HepG2 (cell line): Measurements from ENCODE around the gene DOK4. TPM values are rescaled to one million over a fixed set of nuclear protein-coding genes. Genes with fewer than 3 reads are reported as not detected.

Experiments
- ADNP ChIP-seq: sonication (generic); formaldehyde crosslinking; IDR thresholded peaks from 2 replicates; pipeline ENCODE4 v1.4.0; 2020; ENCODE audit warnings: missing genetic modification reagents
- ARNTL ChIP-seq: sonication (generic); formaldehyde crosslinking; IDR thresholded peaks from 2 replicates; pipeline ENCODE4 v1.4.0; 2020; ENCODE audit warnings: mild to moderate bottlenecking, missing genetic modification reagents
- ASH2L ChIP-seq: fragments of 300-600, 200-600 bp; sonication (generic); IDR thresholded peaks from 2 replicates; pipeline ENCODE4 v1.7.0; 2017; ENCODE audit warnings: low read depth, mild to moderate bottlenecking, moderate library complexity, mixed read lengths, low read length; ENCODE audit not compliant: insufficient read length
- ATM ChIP-seq: fragments of 450-650 bp; IDR thresholded peaks from 2 replicates; pipeline ENCODE4 v1.7.1; 2017; ENCODE audit warnings: mild to moderate bottlenecking, borderline replicate concordance
- CENPX ChIP-seq: sonication (generic); formaldehyde crosslinking; IDR thresholded peaks from 2 replicates; pipeline ENCODE4 v1.9.0; 2021; ENCODE audit warnings: mild to moderate bottlenecking, missing genetic modification reagents, moderate library complexity
- CHCHD3 ChIP-seq: sonication (generic); formaldehyde crosslinking; IDR thresholded peaks from 2 replicates; pipeline ENCODE4 v1.8.0; 2022; ENCODE audit warnings: mild to moderate bottlenecking, missing genetic modification reagents, moderate library complexity
- DRAP1 ChIP-seq: IDR thresholded peaks from 2 replicates; pipeline ENCODE4 v1.6.1; 2016; ENCODE audit warnings: missing genetic modification reagents, missing compliant biosample characterization
- EHMT2 ChIP-seq: fragments of 200-600 bp; sonication (generic); IDR thresholded peaks from 2 replicates; pipeline ENCODE4 v1.7.0; 2017; ENCODE audit warnings: antibody characterized with exemption, low read depth, low read length, borderline replicate concordance
- EP300 ChIP-seq, 3 experiments: sonication (generic) in 1 of 3; formaldehyde crosslinking in 1 of 3; IDR thresholded peaks; 2 replicates each; pipeline versions ENCODE4 v1.5.1 to v1.6.1; 2011 to 2020; ENCODE audit warnings: low read depth in 2 of 3, low read length in 2 of 3, borderline replicate concordance in 1 of 3, improper control_type of control experiment in 1 of 3, mild to moderate bottlenecking in 1 of 3, missing genetic modification reagents in 1 of 3, moderate library complexity in 1 of 3
- ERF ChIP-seq: IDR thresholded peaks from 2 replicates; pipeline ENCODE4 v1.6.1; 2018; ENCODE audit warnings: missing biosample characterization, missing genetic modification reagents
- FOSL1 ChIP-seq: sonication (generic); formaldehyde crosslinking; IDR thresholded peaks from 2 replicates; pipeline ENCODE4 v1.9.0; 2021; ENCODE audit warnings: missing genetic modification reagents, borderline replicate concordance
- GATAD1 ChIP-seq: IDR thresholded peaks from 2 replicates; pipeline ENCODE4 v1.6.1; 2016; ENCODE audit warnings: missing genetic modification reagents, missing compliant biosample characterization
- HMGXB4 ChIP-seq, 2 experiments: sonication (generic) in 1 of 2; formaldehyde crosslinking in 1 of 2; IDR thresholded peaks; 2 replicates each; pipeline versions ENCODE4 v1.4.0 to v1.6.1; 2018 to 2020; ENCODE audit warnings: missing genetic modification reagents in 2 of 2, borderline replicate concordance in 1 of 2, low read depth in 1 of 2, mild to moderate bottlenecking in 1 of 2, missing biosample characterization in 1 of 2
- KAT7 ChIP-seq: IDR thresholded peaks from 2 replicates; pipeline ENCODE4 v1.6.1; 2018; ENCODE audit warnings: borderline replicate concordance, missing compliant biosample characterization
- MAFF ChIP-seq: IDR thresholded peaks from 2 replicates; pipeline ENCODE4 v1.6.1; 2011; ENCODE audit warnings: low read depth, low read length, improper control_type of control experiment
- MIER2 ChIP-seq: IDR thresholded peaks from 2 replicates; pipeline ENCODE4 v1.6.1; 2016; ENCODE audit warnings: missing biosample characterization, missing genetic modification reagents
- NONO ChIP-seq, 2 experiments: fragments of 450-650 bp in 1 of 2; sonication (generic) in 1 of 2; formaldehyde crosslinking in 1 of 2; IDR thresholded peaks in 1 of 2; conservative IDR thresholded peaks in 1 of 2; 2 replicates each; pipeline versions ENCODE4 v1.6.1 to v1.8.0; 2017 to 2022; ENCODE audit warnings: mild to moderate bottlenecking in 1 of 2, missing genetic modification reagents in 1 of 2, moderate library complexity in 1 of 2
- PCBP1 ChIP-seq: fragments of 200-400 bp; formaldehyde crosslinking; IDR thresholded peaks from 2 replicates; pipeline ENCODE4 v1.6.1; 2017; ENCODE audit warnings: mild to moderate bottlenecking, low read depth, low read length, borderline replicate concordance
- RAD21 ChIP-seq: fragments of 450-650 bp; formaldehyde crosslinking; IDR thresholded peaks from 2 replicates; pipeline ENCODE4 v1.5.0; 2020; ENCODE audit warnings: mild to moderate bottlenecking
- RARG ChIP-seq: sonication (generic); formaldehyde crosslinking; IDR thresholded peaks from 2 replicates; pipeline ENCODE4 v1.4.0; 2020; ENCODE audit warnings: low read depth, mild to moderate bottlenecking, missing genetic modification reagents
- RFXAP ChIP-seq: sonication (generic); formaldehyde crosslinking; IDR thresholded peaks from 2 replicates; pipeline ENCODE4 v1.4.0; 2020; ENCODE audit warnings: missing genetic modification reagents, borderline replicate concordance
- RXRB ChIP-seq: IDR thresholded peaks from 2 replicates; pipeline ENCODE4 v1.6.1; 2016; ENCODE audit warnings: borderline replicate concordance, missing genetic modification reagents, missing compliant biosample characterization
- SMAD9 ChIP-seq: sonication (generic); formaldehyde crosslinking; IDR thresholded peaks from 2 replicates; pipeline ENCODE4 v1.5.1; 2020; ENCODE audit warnings: mild to moderate bottlenecking, missing genetic modification reagents
- STAT5B ChIP-seq: sonication (generic); formaldehyde crosslinking; IDR thresholded peaks from 2 replicates; pipeline ENCODE4 v1.4.0; 2020; ENCODE audit warnings: missing genetic modification reagents
- ZNF143 ChIP-seq: sonication (generic); formaldehyde crosslinking; IDR thresholded peaks from 2 replicates; pipeline ENCODE4 v1.4.0; 2020; ENCODE audit warnings: missing genetic modification reagents
- ZNF263 ChIP-seq: sonication (generic); formaldehyde crosslinking; IDR thresholded peaks from 2 replicates; pipeline ENCODE4 v1.4.0; 2020; ENCODE audit warnings: missing genetic modification reagents
- ZNF335 ChIP-seq: sonication (generic); formaldehyde crosslinking; IDR thresholded peaks from 2 replicates; pipeline ENCODE4 v1.4.0; 2020; ENCODE audit warnings: missing genetic modification reagents
- ZNF382 ChIP-seq: sonication (generic); formaldehyde crosslinking; IDR thresholded peaks from 2 replicates; pipeline ENCODE4 v1.5.0; 2020; ENCODE audit warnings: missing genetic modification reagents, mild to moderate bottlenecking, borderline replicate concordance
- ZNF570 ChIP-seq: sonication (generic); formaldehyde crosslinking; IDR thresholded peaks from 2 replicates; pipeline ENCODE4 v1.4.0; 2020; ENCODE audit warnings: mild to moderate bottlenecking, missing genetic modification reagents, borderline replicate concordance
- polyA plus RNA-seq, 8 experiments: library from polyadenylated mRNA; depleted of rRNA in 3 of 8; stranded (reverse) in 7 of 8; unstranded in 1 of 8; fragments of >200 nt; fragmentation: Illumina TruSeq in 4 of 8; extraction: Trizol in 4 of 8; gene quantifications; 2 replicates each; pipeline versions ENCODE4 v1.2.1 to v1.2.3, GENCODE V29; 2011 to 2016; ENCODE audit warnings: low read depth in 4 of 8, missing spikeins in 1 of 8, mixed read lengths in 1 of 8; ENCODE audit not compliant: insufficient read depth in 1 of 8
- total RNA-seq, 5 experiments: library from RNA; depleted of rRNA; stranded (reverse); fragments of >200 nt; fragmentation: Illumina TruSeq; extraction: Trizol; gene quantifications; 2 replicates each; pipeline ENCODE4 v1.2.3, GENCODE V29; 2016; ENCODE audit warnings: low read depth in 1 of 5

The DOK4 gene
- total and polyA plus RNA-seq, 2 of the 13 experiments (the other 11 are each of a cell fraction or from before 2014, with no cell fraction given), result 52.7 to 70.0 TPM

GRCh38 chr16:57422026-57422944 is 64.0 kb downstream of the DOK4 start (continued):
- peak; percentile 41; the same call in 1 of the 2 replicates for TF ChIP-seq ZNF263 (CRISPR knock-in tag)
- no peak for TF ChIP-seq STAT5B (CRISPR knock-in tag)
- TF ChIP-seq EHMT2, result no peak
- 0 out of 2 replicates have a peak, but pooled peaks have one; percentile 34 for TF ChIP-seq MIER2 (CRISPR knock-in tag)
- no peak for TF ChIP-seq EP300 (IDR thresholded peaks at IDR 0.05; ENCODE audit: low read depth in 2 of 2, low read length in 2 of 2)
- no peak for TF ChIP-seq EP300 (CRISPR knock-in tag; IDR thresholded peaks at IDR 0.05; ENCODE audit: borderline replicate concordance)
- peak; percentile 79 for TF ChIP-seq ERF (CRISPR knock-in tag)
- TF ChIP-seq SMAD9, result no peak
- TF ChIP-seq FOSL1, result no peak
- TF ChIP-seq ZNF335 (CRISPR knock-in tag), result 0 out of 2 replicates have a peak, but pooled peaks have one; percentile 26
- no peak for TF ChIP-seq NONO (IDR thresholded peaks at IDR 0.05)
- TF ChIP-seq NONO (CRISPR knock-in tag; conservative IDR thresholded peaks at IDR 0.05), result peak; percentile 50; the same call in 1 of the 2 replicates
- TF ChIP-seq MAFF, result no peak
- no peak for TF ChIP-seq ADNP
- TF ChIP-seq ZNF382 (CRISPR knock-in tag), result no peak
- no peak for TF ChIP-seq RFXAP
- no peak for TF ChIP-seq ATM
- peak; percentile 72 for TF ChIP-seq RAD21 (CRISPR knock-in tag)
- TF ChIP-seq RXRB (CRISPR knock-in tag), result peak; percentile 49; the same call in 1 of the 2 replicates
- no peak for TF ChIP-seq ARNTL (CRISPR knock-in tag)
- peak; percentile 73 to 89 for TF ChIP-seq HMGXB4 (CRISPR knock-in tag; IDR thresholded peaks at IDR 0.05; ENCODE audit: borderline replicate concordance in 1 of 2, low read depth in 1 of 2)
- TF ChIP-seq ZNF143, result no peak
- no peak for TF ChIP-seq CHCHD3 (CRISPR knock-in tag)
- no peak for TF ChIP-seq CENPX
- no peak for TF ChIP-seq PCBP1
- TF ChIP-seq KAT7 (CRISPR knock-in tag), result no peak
- 0 out of 2 replicates have a peak, but pooled peaks have one; percentile 37 for TF ChIP-seq GATAD1 (CRISPR knock-in tag)
- peak; percentile 29; the same call in 1 of the 2 replicates for TF ChIP-seq DRAP1 (CRISPR knock-in tag)
- no peak for TF ChIP-seq ZNF570 (CRISPR knock-in tag)
- TF ChIP-seq ASH2L, result no peak
- TF ChIP-seq RARG (CRISPR knock-in tag), result no peak
